Glomerular endothelial cell (primary cell): ENCODE results near the gene ETV1. TPM values are rescaled to one million over a fixed set of nuclear protein-coding genes. Genes with fewer than 3 reads are reported as not detected.

Experiments
- DNase-seq: peaks from one replicate; pipeline ENCODE4 v3.0.0-alpha.2; 2011; ENCODE audit warnings: low read depth, low spot score; ENCODE audit errors: extremely low read depth
- total RNA-seq: library from RNA; depleted of rRNA; stranded (reverse); fragments of >200 nt; gene quantifications from 2 replicates; pipeline ENCODE4 v1.2.3, GENCODE V29; 2015

ETV1 gene
- 6.5 and 15.2 TPM in 2 replicates for total RNA-seq

- DNase-seq, result no peak
These were observed at the start of gene ETV1 for GRCh38 chr7:13989126-13989948. TSS of gene ETV1 (minus strand) at chr7:13989666. CDS start at chr7:13989052, 614 bp downstream.

GRCh38 chr7:14024406-14024805, 34.9 kb upstream of the ETV1 start:
- DNase-seq, result no peak

GRCh38 chr7:14023838-14024237, 34.4 kb upstream of the ETV1 start:
- no peak for DNase-seq

GRCh38 chr7:14023342-14023741, 33.9 kb upstream of the ETV1 start:
- no peak for DNase-seq

- no peak for DNase-seq
These were observed 31.6 kb upstream of the ETV1 start for GRCh38 chr7:14021069-14021468.

- no peak for DNase-seq
These were observed 31.0 kb upstream of the ETV1 start for GRCh38 chr7:14020339-14020900.

GRCh38 chr7:14018751-14019150, 29.3 kb upstream of the ETV1 start:
- DNase-seq, result no peak

GRCh38 chr7:14016950-14017349, 27.5 kb upstream of the ETV1 start:
- no peak for DNase-seq

GRCh38 chr7:14013898-14014297, 24.4 kb upstream of the ETV1 start:
- DNase-seq, result no peak

- no peak for DNase-seq
These were observed 20.3 kb upstream of the ETV1 start for GRCh38 chr7:14009453-14010418.

GRCh38 chr7:14001139-14001538, 11.7 kb upstream of the ETV1 start:
- no peak for DNase-seq

- DNase-seq, result no peak
These were observed 10.8 kb upstream of the ETV1 start for GRCh38 chr7:14000247-14000646.

- DNase-seq, result no peak
These were observed 9.4 kb upstream of the ETV1 start for GRCh38 chr7:13998866-13999265.

- DNase-seq, result no peak
These were observed 3.1 kb upstream of the ETV1 start for GRCh38 chr7:13992596-13992964.

- DNase-seq, result no peak
These were observed 2.5 kb upstream of the ETV1 start for GRCh38 chr7:13991791-13992595.

- peak; percentile 80 for DNase-seq
These were observed 1.7 kb upstream of the ETV1 start for GRCh38 chr7:13990984-13991790.

GRCh38 chr7:13990319-13990983, 985 bp upstream of the ETV1 start:
- no peak for DNase-seq

- DNase-seq, result no peak
These were observed 461 bp upstream of the ETV1 start for GRCh38 chr7:13989949-13990305.

- no peak for DNase-seq
These were observed 738 bp downstream of the ETV1 start for GRCh38 chr7:13988731-13989125.
